ENCODE data around the gene SEC14L1.

The SEC14L1 gene

DNA sequence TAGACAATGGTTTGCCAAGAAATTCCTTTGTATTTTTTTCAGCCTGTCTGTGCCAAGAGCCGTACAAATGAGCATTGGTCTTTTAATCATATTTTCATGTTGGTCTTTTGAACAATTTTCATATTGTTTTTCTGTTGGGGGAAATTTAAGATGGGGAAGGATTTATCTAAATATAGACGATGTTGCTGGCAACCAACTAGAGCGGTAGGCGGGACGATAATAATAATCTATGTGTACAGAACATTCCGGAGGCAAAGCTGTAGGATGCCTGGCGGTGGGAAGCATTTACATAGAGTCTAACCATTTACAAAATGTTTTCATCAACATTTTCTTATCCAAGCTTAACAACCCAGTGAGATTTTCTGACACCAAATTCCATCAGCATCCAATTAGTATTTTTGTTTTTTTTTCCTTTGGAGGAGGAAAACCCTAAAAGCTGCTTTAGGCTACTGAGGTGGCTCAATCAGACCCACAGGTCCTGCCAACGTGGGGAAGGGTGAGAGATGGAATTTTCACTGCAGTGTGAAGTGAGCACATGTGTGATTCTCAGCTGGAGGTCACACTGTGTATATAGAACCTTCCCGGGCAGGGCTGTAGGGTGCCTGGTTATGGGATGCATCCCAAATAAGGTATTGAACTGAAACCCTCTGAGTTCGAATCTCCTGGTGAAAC lies 11.7 kb upstream of the SEC14L1 start:
- Histone ChIP-seq H3K36me3 (ENCODE audit: low read depth) (no peaks in the 10 kb centered on the region), H3K4me3 (ENCODE audit: severe bottlenecking) (no peak overlapping the region), H3K27me3 (ENCODE audit: insufficient read depth, poor library complexity, severe bottlenecking) (no peaks in the 10 kb centered on the region), H3K4me1 (ENCODE audit: insufficient read depth, poor library complexity, severe bottlenecking) (peaks cover 51% of the 10 kb centered on the region), H3K9me3 (ENCODE audit: severe bottlenecking) (no peaks in the 10 kb centered on the region), H3K27ac (ENCODE audit: poor library complexity, severe bottlenecking) (no peak overlapping the region)
- ATAC-seq (ENCODE audit: low read depth) (no peak), DNase-seq (ENCODE audit: low spot score) (no peak)
- TF ChIP-seq CTCF (IDR thresholded peaks at IDR 0.05; ENCODE audit: poor library complexity, severe bottlenecking) = no peak

DNA sequence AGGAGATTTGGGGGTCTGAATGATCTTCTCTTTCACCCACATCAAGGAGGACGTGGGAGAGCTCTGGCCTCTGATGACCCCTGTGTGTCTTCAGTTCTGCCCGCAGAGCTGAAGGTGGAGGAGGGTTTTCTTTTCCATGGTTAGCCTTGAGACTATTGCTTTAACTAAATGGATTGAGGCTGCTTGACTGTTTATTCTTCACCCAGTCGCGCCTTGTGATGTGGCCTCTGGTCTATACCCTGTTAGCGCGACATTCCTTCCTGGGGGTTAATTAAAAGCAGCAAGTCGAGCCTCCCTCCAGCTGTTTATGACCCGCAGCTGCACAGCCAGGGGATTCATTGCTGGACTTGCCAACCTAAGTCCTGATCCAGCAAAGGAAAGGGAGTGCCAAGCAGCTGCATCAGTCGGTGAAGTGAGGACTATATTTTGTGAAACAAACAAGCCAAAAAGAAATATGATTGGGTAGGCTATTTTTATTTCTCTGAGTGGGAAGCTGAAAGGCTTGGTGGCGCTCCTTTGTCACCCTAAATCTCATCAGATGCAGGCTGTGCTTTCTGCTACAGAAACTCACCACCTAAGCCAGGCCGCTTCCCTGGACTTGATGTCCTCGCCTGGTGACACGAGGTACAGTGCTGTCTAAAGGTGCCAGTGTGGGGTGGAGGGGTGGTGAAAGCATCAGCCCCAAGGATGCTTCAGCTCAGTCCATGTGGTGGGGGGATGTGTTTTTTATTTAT lies 11.0 kb upstream of the SEC14L1 start:
- no peaks in the 10 kb centered on the region for H3K9me3 ChIP-seq (ENCODE audit: severe bottlenecking)
- H3K36me3 ChIP-seq (ENCODE audit: low read depth) = no peaks in the 10 kb centered on the region
- DNase-seq (ENCODE audit: low spot score) (no peak), ATAC-seq (ENCODE audit: low read depth) (no peak)
- H3K4me1 ChIP-seq (ENCODE audit: insufficient read depth, poor library complexity, severe bottlenecking) = peaks cover 44% of the 10 kb centered on the region
- TF ChIP-seq CTCF (IDR thresholded peaks at IDR 0.05; ENCODE audit: poor library complexity, severe bottlenecking) = no peak
- no peak overlapping the region for H3K27ac ChIP-seq (ENCODE audit: poor library complexity, severe bottlenecking)
- H3K4me3 ChIP-seq (ENCODE audit: severe bottlenecking) = no peak overlapping the region
- H3K27me3 ChIP-seq (ENCODE audit: insufficient read depth, poor library complexity, severe bottlenecking) = no peaks in the 10 kb centered on the region

- H3K27ac ChIP-seq (ENCODE audit: poor library complexity, severe bottlenecking) = peak overlapping the region; percentile 93
- no peaks in the 10 kb centered on the region for H3K27me3 ChIP-seq (ENCODE audit: insufficient read depth, poor library complexity, severe bottlenecking)
- H3K9me3 ChIP-seq (ENCODE audit: severe bottlenecking) = no peaks in the 10 kb centered on the region
- TF ChIP-seq CTCF (IDR thresholded peaks at IDR 0.05; ENCODE audit: poor library complexity, severe bottlenecking) = no peak
- DNase-seq (ENCODE audit: low spot score) (no peak), ATAC-seq (ENCODE audit: low read depth) (no peak)
- peaks cover 38% of the 10 kb centered on the region for H3K4me1 ChIP-seq (ENCODE audit: insufficient read depth, poor library complexity, severe bottlenecking)
- H3K36me3 ChIP-seq (ENCODE audit: low read depth) = no peaks in the 10 kb centered on the region
- no peak overlapping the region for H3K4me3 ChIP-seq (ENCODE audit: severe bottlenecking)
Measured at GRCh38 chr17:77130525-77130924, 10.2 kb upstream of the SEC14L1 start.

DNA sequence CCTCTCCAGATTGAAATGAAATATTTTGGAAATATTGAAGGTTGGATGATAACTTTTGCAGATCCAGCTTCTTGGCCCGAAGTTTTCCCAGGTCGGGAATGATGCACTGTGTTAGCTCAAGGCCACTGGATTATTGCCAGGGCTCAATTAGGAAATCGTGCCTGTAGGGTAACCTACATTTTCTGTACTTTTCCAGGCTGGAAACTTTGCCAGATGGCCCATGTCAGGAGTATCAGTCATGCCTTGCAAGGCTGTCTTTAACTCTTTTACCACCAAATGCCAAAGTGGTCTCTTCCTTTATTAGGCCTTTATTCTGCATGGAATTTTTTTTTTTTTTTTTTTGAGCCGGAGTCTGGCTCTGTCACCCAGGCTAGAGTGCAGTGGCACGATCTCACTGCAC lies 8.9 kb upstream of the SEC14L1 start:
- Histone ChIP-seq H3K27ac (ENCODE audit: poor library complexity, severe bottlenecking) (peak overlapping the region; percentile 93), H3K4me1 (ENCODE audit: insufficient read depth, poor library complexity, severe bottlenecking) (peaks cover 25% of the 10 kb centered on the region), H3K9me3 (ENCODE audit: severe bottlenecking) (no peaks in the 10 kb centered on the region), H3K36me3 (ENCODE audit: low read depth) (no peaks in the 10 kb centered on the region), H3K4me3 (ENCODE audit: severe bottlenecking) (no peak overlapping the region), H3K27me3 (ENCODE audit: insufficient read depth, poor library complexity, severe bottlenecking) (no peaks in the 10 kb centered on the region)
- DNase-seq (ENCODE audit: low spot score) = peak; percentile 85
- peak; percentile 84 for ATAC-seq (ENCODE audit: low read depth)
- no peak for TF ChIP-seq CTCF (IDR thresholded peaks at IDR 0.05; ENCODE audit: poor library complexity, severe bottlenecking)
